ENCODE results near the gene TFDP3. TPM values are rescaled to one million over a fixed set of nuclear protein-coding genes. Genes with fewer than 3 reads are reported as not detected.
A peak's percentile ranks its signal among the peaks of the same experiment; 100 is the strongest.

TFDP3 gene
- total RNA-seq, 1 experiment from 2014 or later, result not detected

GRCh38 chrX:133215747-133216146 lies 2.4 kb downstream of the TFDP3 start:
- no peak overlapping the region for H3K4me3 ChIP-seq (ENCODE audit: low read length)
- ChIA-PET CTCF (interaction anchor here (0.6 to 1.0 kb wide), 3 partner anchors 170 to 1388 kb away, joined by 3 to 6 read pairs (median 5); no protein-coding TSS in a partner anchor), POLR2A (ENCODE audit: unreplicated experiment) (no interaction called here)
- H3K27me3 ChIP-seq (ENCODE audit: low read length), result no peaks in the 10 kb centered on the region
- no peaks in the 10 kb centered on the region for H3K36me3 ChIP-seq (ENCODE audit: low read depth, low read length)
- peak; percentile 69 for TF ChIP-seq CTCF (conservative IDR thresholded peaks at IDR 0.05; ENCODE audit: low read depth, low read length)
- no peak for TF ChIP-seq EZH2phosphoT487 (IDR thresholded peaks at IDR 0.05; ENCODE audit: borderline replicate concordance, low read length)
- H4K20me1 ChIP-seq (ENCODE audit: low read length), result no peaks in the 10 kb centered on the region
- no peak overlapping the region for H3K27ac ChIP-seq (ENCODE audit: low read length)
- intact Hi-C loops (cut with micrococcal nuclease), result loop anchor here (1.0 to 5.0 kb wide), 4 partner anchors 34 to 475 kb away; no protein-coding TSS in a partner anchor
- H3K9me2 ChIP-seq (replicated peaks; ENCODE audit: low read length), result no peaks in the 10 kb centered on the region
- peak; percentile 53 for DNase-seq
- no peak overlapping the region for H3K4me2 ChIP-seq (ENCODE audit: low read length)
- BruUV-seq (replicated peaks), result no TSS peak
- no peaks in the 10 kb centered on the region for H3F3A ChIP-seq (ENCODE audit: low read length, unreplicated experiment)
- ATAC-seq, result peak; percentile 70
- H3K9me3 ChIP-seq (ENCODE audit: low read length), result no peaks in the 10 kb centered on the region
- H3K79me2 ChIP-seq (ENCODE audit: low read length), result no peaks in the 10 kb centered on the region
- H3K4me1 ChIP-seq (ENCODE audit: insufficient read depth, low read length), result no peaks in the 10 kb centered on the region
- H3K9ac ChIP-seq (ENCODE audit: low read length), result no peak overlapping the region
- H2AFZ ChIP-seq (ENCODE audit: low read length), result no peak overlapping the region

DNA sequence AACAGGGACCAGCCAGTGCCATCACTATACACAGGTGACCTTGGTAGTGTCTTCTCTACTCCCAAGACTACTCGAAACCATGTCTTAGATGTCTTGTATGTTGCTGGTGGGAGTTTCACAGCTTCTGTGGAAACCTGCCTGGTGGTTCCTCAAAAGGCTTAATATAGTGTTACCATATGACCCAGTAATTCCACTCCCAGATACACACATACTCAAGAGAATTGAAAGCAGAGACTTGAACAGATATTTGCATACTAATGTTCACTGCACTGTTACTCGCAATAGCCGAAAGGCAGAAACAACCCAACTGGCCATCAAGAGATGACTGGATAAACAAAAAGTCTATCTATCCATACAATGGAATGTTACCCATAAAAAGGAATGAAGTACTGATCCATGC lies 3.1 kb downstream of the TFDP3 start:
- Histone ChIP-seq H2AFZ (ENCODE audit: low read length) (no peak overlapping the region), H3K4me2 (ENCODE audit: low read length) (no peak overlapping the region), H3K4me1 (ENCODE audit: insufficient read depth, low read length) (no peaks in the 10 kb centered on the region), H3K9me2 (replicated peaks; ENCODE audit: low read length) (no peaks in the 10 kb centered on the region), H3K36me3 (ENCODE audit: low read depth, low read length) (no peaks in the 10 kb centered on the region), H3K9ac (ENCODE audit: low read length) (no peak overlapping the region), H3K27me3 (ENCODE audit: low read length) (no peaks in the 10 kb centered on the region), H3F3A (ENCODE audit: low read length, unreplicated experiment) (no peaks in the 10 kb centered on the region), H4K20me1 (ENCODE audit: low read length) (no peaks in the 10 kb centered on the region), H3K79me2 (ENCODE audit: low read length) (no peaks in the 10 kb centered on the region), H3K4me3 (ENCODE audit: low read length) (no peak overlapping the region), H3K9me3 (ENCODE audit: low read length) (no peaks in the 10 kb centered on the region), H3K27ac (ENCODE audit: low read length) (no peak overlapping the region)
- ATAC-seq (no peak), DNase-seq (no peak)
- BruUV-seq (replicated peaks), result no TSS peak
- TF ChIP-seq EZH2 (IDR thresholded peaks at IDR 0.05; ENCODE audit: low read length, unreplicated experiment), result no peak
- TF ChIP-seq EZH2phosphoT487 (IDR thresholded peaks at IDR 0.05; ENCODE audit: borderline replicate concordance, low read length), result no peak
- TF ChIP-seq CTCF (conservative IDR thresholded peaks at IDR 0.05; ENCODE audit: low read depth, low read length), result no peak
- POLR2A ChIA-PET (ENCODE audit: unreplicated experiment), result no interaction called here
- CTCF ChIA-PET, result no interaction called here
- intact Hi-C loops (cut with micrococcal nuclease), result loop anchor here (1.0 to 5.0 kb wide), 4 partner anchors 34 to 474 kb away; no protein-coding TSS in a partner anchor

GRCh38 chrX:133214301-133214700 lies 3.9 kb downstream of the TFDP3 start:
- Histone ChIP-seq H3K79me2 (ENCODE audit: low read length) (no peaks in the 10 kb centered on the region), H3K9me2 (replicated peaks; ENCODE audit: low read length) (no peaks in the 10 kb centered on the region), H3K9ac (ENCODE audit: low read length) (no peak overlapping the region), H3K27me3 (ENCODE audit: low read length) (no peaks in the 10 kb centered on the region), H3K4me2 (ENCODE audit: low read length) (no peak overlapping the region), H3F3A (ENCODE audit: low read length, unreplicated experiment) (no peaks in the 10 kb centered on the region), H3K4me1 (ENCODE audit: insufficient read depth, low read length) (no peaks in the 10 kb centered on the region), H3K4me3 (ENCODE audit: low read length) (no peak overlapping the region), H3K36me3 (ENCODE audit: low read depth, low read length) (no peaks in the 10 kb centered on the region), H3K9me3 (ENCODE audit: low read length) (no peaks in the 10 kb centered on the region), H2AFZ (ENCODE audit: low read length) (no peak overlapping the region), H3K27ac (ENCODE audit: low read length) (no peak overlapping the region), H4K20me1 (ENCODE audit: low read length) (no peaks in the 10 kb centered on the region)
- ATAC-seq (no peak), DNase-seq (no peak)
- intact Hi-C loops (cut with micrococcal nuclease), result loop anchor here (2.0 kb wide), 1 partner anchor 474 kb away; no protein-coding TSS in a partner anchor
- ChIA-PET POLR2A (ENCODE audit: unreplicated experiment) (no interaction called here), CTCF (no interaction called here)
- no TSS peak for BruUV-seq (replicated peaks)
- TF ChIP-seq CTCF (conservative IDR thresholded peaks at IDR 0.05; ENCODE audit: low read depth, low read length), result no peak
- no peak for TF ChIP-seq EZH2phosphoT487 (IDR thresholded peaks at IDR 0.05; ENCODE audit: borderline replicate concordance, low read length)
- no peak for TF ChIP-seq EZH2 (IDR thresholded peaks at IDR 0.05; ENCODE audit: low read length, unreplicated experiment)
